GM21717 (cell line): ENCODE results near the gene METRN.
"Not testable (repeated sequence)": the region's sequence is repeated elsewhere in the genome, so short reads cannot be mapped to it uniquely, and the experiment has no call there.

Experiments
- ATAC-seq: cut with Tn5 transposase; IDR thresholded peaks from one replicate; pipeline ENCODE4 v1.9.1; 2021; ENCODE audit warnings: mild to moderate bottlenecking, moderate library complexity; ENCODE audit not compliant: unreplicated experiment

The METRN gene

DNA sequence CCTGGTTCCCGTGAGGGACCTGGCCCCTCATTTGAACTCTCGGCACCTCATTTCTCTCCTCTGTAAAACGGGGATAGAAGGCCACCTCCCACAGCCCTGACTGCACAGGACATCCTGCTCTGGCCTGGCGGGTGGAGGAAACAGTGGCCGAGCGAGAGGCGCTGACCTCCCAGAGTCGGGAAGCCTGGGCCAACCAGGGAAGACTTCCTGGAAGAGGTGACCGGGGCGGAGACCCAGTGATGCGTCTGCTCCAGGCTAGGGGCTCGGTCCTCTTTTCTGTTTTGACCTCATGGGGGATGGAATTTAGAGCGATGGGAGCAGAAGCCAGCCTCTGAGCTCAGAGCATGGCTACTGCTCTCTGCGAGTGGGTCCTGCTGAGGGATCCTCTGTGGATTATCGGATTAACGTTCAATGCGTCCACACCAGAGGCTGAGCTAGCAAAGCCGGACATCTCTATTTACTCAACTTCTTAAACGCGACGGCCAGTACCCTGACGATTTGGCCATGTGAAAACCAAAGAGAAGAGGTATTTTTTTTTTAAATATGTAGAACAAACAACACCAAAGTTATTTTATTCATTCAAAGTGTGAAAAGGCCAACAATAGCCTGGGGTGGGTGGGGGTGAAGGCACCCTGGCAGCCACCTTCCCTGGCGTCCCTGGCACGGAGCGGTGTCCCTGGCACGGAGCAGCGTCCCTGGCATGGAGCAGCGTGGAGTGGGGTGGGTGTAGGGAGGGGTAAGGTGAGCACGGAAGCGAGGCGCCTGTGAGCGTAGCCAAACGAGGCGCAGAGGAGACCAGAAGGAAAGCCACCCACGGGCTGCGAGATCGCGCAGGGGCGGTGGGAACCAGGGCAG is 36.5 kb downstream of the METRN start:
- no peak for ATAC-seq

DNA sequence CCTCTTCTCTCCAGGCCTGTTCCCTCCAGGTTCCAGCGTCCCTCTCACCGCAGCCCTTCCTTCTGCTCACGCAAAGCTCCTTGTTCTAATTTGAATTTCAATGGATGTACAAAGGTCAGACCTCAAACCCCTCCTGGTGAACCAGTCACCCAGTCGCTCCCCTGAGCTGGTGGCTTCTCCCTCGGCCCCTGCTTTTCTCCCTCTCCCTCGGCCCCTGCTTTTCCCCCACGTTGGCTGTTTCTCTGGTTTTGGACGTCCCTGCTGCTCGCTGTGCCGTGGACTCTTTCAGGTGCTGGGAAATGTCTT is 37.0 kb downstream of the METRN start:
- ATAC-seq = no peak

DNA sequence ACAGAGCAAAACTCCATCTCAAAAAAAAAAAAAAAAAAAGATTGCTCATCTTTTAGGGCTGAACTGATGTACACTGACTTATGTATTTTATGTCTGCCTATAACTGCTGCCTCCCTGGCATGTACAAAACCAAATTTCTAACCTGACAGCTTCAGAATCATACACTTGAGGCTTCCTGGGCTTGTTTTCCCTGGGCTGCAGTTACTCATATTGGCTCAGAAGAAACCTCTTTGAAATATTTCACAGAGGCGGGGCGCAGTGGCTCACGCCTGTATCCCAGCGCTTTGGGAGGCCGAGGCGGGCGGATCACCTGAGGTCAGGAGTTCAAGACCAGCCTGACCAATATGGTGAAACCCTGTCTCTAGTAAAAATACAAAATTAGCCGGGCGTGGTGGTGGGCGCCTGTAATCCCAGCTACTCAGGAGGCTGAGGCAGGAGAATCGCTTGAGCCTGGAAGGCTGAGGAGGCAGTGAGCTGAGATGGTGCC is 39.2 kb downstream of the METRN start:
- not testable (repeated sequence) for ATAC-seq

DNA sequence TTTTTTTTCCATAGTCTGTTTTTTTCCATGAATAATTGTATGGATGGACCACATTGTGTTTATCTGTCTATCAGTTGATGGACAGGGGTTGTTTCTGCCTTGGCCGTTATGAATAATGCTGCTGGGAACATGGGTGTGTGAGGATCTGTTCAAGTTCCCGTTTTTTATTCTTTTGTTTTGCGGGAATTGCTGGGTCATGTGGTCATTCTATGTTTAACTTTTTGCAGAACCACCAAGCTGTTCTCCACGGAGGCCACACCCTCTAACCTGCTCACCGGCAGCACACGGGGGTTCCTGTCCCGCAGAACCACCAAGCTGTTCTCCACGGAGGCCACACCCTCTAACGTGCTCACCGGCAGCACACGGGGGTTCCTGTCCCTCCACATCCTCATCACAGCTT is 39.7 kb downstream of the METRN start:
- ATAC-seq = no peak

DNA sequence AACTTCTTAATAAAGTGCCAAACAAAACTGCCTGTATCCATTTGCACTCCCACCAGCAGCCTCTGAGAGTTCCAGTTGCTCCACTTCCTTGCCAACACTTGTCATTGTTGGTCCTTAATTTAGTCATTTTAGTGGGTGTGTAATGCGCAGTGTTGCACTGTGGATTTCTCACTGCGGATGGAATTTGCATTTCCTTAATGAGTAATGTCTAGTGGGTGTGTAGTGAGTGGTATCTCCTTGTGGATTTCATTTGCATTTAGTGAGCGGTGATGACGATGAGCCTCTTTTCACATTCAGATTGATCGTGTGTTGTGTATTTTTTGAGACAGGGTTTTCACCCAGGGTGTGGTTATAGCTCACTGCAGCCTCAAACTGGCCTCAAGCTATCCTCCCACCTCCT is 41.5 kb downstream of the METRN start:
- ATAC-seq = no peak

DNA sequence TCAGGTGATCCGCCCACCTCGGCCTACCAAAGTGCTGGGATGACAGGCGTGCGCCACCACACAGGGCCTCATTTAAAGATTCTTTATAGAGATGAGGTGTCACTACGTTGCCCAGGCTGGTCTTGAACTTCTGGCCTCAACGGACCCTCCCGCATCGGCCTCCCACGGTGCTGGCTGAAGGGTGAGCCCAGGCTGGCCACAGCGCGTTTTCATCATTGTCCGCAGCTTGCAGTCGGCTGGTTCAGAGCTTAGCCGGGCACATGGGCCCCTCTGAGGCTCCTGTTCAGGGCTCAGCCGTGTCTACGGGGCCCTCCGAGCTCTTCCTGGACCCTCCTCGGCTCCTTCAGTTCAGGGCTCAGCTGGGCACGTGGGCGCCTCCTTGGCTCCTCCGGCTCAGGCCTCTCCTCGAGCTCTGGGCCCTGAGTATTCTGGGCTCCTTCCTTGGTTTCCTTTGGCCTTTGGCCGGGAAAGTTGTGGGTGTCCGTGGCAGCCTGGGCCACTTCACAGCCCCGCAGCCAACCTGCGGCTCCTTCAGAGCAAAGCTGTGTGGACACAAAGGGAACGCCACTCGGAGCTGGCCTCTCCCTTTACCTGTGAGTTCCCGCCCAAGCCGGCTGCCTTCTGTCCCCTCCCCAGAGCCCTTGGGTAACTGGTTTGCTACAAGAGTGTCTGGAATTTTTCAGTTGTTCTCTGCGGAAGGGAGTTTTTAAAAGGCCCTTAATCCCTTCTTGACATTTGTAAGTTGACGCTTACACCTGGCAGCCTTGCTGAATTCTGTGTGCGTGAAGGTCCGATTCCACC is 44.4 kb downstream of the METRN start:
- ATAC-seq = no peak

DNA sequence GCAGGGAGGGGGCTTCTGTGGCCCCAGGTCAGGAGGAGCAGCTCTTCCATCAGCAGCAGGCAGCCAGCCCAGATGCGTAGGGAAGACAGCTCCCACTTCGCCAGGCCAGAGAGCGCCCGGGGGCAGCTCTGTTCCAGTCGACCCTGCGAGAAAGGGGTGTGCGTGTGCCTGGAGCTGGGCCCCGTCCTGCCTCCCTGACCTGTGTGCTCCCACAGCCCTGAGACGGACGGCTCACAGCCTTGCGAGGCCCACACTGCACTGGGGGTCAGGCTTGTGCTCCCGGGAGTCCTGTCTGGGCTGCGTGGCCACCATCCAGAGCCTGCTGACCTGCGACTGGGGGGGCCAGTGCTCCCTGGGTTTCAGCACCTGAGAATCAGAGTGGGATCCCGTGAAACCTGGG is 45.1 kb downstream of the METRN start:
- no peak for ATAC-seq

DNA sequence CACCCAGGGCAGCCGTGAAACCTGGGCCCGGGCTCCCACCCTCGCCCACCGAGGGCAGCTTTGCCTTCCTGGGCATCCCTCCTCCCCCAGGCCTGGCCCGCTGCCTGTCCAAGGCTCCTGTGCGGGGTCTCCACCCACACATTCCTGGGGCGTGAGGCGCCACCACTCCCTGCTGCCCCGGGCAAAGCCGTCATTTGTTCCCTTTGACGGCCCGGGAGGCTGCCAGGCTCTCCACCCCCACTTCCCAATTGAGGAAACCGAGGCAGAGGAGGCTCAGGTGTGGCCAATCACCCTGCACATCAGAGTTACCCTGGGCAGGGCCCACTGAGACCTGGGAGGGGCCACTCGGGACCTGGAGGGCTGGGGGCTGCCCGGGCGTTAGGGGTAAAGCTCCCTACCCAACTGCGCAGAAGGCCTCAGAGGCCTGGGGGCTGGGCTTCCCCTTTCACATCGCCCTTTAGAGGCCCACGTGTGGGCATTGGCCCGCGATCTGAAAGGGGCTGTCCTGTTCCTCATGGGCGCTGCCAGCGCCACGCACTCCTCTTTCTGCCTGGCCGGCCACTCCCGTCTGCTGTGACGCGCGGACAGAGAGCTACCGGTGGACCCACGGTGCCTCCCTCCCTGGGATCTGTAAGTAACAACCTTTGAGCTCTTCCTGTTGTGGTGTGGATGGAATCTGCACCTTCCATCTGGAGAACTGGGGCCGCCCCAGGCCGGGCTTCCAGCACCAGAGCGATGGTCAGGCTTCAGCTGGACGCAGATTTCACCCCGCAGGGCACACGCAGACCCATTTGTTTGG is 45.8 kb downstream of the METRN start, which contains the start of gene MSLN:
Gene MSLN, plus strand, starts transcription at position 190 of the 799 bp plus-strand sequence. CDS start 1,947 bp downstream, outside the sequence.
- no peak for ATAC-seq

DNA sequence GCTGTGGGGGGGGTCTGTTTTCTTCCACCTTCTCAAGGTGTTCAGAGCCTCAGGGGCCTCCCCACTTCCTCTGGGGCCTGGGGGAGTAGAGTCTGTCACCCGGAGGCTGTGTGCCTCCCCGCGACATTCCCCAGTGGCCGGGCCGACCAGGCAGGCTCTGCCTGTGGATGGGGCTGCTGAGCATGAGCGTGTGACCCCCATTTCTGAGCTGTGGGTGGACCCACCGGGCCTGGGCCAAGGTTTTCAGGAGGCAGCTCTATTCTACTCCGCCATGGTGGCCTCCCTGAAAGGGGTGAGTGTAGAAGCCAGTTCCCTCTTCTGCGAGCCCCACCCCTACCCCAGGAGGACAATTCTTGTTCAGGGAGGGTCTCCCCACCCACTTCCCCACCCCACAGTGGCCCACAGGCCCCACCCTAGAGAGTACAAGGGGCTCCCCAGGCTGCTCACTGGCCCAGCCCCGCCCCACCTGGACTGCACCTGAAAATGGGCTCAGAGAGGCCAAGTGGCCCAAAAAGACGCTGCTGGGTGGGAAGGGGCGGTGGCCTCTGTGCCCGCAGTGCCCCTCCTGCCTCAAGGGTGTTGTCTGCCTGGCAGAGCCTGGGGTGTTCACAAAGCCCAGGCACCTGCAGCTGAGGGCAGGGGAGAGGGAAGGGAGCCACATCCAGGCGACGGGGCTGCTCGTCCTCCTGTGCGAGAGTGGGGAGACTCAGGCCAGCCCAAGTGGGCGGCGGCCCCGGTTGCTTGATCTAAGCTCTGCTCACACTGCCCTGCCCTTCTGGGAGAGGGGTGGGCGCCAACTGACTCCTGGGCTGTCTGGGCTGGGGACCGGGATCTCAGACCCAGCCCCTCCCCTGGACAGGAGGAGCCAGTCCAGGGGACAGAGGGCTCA is 47.0 kb downstream of the METRN start:
- no peak for ATAC-seq

DNA sequence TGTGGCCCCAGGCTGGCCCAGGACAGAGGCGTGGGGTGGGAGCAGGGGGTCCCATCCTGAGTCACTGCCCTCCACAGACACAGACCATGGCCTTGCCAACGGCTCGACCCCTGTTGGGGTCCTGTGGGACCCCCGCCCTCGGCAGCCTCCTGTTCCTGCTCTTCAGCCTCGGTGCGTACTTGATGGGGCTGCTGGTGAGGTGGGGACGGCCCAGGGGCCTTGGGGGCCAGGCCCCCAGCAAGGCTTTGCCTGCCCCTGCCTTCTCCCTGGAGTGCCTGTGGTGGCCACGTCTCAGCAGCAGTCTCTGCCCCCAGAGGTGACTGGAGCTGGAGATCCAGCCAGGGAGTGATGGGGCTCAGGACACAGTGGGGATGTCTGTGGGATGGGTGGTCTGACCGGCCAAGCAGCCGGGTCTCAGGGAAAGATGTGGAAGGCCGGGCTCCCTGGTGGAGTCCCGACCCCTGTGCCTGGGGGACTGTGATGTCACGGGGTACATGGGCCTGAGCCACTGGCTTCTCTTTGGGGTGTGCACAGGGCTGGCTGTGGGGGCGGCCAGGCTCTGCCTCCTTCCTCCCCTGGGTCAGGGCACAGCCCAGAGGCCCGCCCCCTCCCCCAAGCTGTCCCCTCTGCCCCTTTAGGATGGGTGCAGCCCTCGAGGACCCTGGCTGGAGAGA is 47.8 kb downstream of the METRN start:
- ATAC-seq = no peak

DNA sequence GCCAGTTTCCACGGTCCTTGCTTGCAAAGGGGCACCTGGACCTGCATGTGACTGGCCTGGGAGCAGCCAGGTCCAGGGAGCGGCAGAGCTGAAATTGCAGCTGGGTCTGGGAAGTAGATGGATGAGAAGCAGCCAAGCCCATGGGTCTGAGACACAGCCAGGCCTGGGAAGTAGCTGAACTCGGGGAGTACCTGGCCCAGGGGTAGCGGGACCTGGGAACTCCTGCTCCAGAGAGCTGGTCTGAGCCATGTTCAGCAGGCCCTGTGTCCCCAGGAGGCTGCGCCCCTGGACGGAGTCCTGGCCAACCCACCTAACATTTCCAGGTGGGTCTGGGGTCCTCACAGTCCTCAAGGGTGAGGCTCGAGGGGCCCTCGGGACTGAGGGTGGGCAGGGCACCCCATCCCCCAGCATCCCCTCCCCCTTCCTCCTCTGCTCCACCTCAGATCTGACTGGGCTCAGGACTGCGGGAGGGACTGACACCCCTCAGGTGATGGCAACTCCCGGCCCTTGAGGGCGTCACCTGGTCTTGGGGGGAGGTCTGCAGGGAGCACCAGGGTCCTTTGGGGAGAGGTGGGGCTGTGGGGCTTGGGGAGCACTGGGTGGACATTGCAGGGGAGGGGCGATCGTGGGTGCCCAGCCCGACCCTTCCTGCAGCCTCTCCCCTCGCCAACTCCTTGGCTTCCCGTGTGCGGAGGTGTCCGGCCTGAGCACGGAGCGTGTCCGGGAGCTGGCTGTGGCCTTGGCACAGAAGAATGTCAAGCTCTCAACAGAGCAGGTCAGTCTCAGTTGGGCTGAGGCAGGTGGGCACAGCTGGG is 48.7 kb downstream of the METRN start:
- ATAC-seq = no peak

DNA sequence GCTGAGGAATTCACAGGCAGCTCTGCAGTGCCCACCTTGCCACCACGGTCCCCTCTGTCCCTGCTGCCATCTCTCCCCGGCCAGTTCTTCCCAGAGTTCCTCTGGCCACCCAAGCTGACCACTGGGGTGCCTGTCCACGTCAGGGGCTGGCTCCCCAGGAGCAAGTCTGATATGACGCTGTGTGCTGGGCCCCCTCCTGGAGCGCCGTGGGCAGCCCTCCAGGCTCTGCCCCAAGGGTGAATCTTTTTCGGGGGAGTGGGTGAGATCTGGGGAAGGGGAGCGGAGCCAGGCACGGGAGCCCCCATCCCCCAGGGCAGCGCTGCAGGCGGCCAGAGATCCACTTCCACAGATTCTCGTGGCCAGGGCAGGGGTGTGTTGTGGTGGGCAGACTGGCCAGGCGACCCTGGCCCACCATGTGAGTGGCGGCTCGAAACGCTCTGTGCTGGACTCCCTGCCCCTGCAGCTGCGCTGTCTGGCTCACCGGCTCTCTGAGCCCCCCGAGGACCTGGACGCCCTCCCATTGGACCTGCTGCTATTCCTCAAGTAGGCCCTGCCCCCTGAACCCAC is 49.3 kb downstream of the METRN start:
- no peak for ATAC-seq

DNA sequence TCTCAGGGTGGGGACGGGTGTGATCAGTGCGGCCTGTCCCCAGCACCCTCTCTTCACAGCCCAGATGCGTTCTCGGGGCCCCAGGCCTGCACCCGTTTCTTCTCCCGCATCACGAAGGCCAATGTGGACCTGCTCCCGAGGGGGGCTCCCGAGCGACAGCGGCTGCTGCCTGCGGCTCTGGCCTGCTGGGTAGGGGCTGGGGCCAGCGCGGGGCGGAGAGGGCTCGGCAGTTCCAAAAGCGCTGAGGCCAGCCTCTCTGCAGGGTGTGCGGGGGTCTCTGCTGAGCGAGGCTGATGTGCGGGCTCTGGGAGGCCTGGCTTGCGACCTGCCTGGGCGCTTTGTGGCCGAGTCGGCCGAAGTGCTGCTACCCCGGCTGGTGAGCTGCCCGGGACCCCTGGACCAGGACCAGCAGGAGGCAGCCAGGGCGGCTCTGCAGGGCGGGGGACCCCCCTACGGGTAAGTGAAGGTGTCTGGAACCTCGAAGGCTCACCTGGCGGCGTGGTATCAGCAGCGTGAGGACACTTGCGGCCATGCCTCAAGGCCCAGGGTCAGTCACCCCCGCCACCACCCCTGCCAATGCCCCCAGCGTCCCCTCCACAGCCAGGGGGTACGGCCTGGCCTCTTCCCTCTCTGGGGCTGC is 50.0 kb downstream of the METRN start:
- no peak for ATAC-seq

DNA sequence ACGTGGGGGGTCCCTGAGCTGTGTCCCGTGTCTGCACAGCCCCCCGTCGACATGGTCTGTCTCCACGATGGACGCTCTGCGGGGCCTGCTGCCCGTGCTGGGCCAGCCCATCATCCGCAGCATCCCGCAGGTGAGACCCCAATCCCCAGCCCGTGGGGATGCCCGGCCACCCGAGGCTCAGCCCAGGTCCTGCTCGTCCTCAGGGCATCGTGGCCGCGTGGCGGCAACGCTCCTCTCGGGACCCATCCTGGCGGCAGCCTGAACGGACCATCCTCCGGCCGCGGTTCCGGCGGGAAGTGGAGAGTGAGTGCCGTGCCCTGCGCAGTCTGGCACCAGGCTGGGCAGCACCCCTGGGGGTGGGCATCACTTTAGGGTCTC is 50.6 kb downstream of the METRN start:
- no peak for ATAC-seq

DNA sequence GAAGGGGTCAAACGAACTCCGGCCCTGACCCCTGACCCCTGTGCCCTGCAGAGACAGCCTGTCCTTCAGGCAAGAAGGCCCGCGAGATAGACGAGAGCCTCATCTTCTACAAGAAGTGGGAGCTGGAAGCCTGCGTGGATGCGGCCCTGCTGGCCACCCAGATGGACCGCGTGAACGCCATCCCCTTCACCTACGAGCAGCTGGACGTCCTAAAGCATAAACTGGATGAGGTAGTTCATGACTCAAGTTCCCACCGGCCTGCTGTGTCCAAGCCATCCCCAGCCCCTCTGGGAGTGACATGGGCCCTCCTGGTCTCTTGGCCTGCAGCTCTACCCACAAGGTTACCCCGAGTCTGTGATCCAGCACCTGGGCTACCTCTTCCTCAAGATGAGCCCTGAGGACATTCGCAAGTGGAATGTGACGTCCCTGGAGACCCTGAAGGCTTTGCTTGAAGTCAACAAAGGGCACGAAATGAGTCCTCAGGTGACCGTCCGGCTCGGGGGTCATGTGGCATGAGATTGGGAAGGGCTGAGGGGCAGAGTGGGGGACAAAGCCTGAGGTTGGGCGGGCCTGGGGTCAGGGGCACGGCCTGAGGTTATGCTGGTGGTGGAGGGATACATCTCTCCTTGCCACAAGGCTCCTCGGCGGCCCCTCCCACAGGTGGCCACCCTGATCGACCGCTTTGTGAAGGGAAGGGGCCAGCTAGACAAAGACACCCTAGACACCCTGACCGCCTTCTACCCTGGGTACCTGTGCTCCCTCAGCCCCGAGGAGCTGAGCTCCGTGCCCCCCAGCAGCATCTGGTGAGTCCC is 51.3 kb downstream of the METRN start:
- ATAC-seq = no peak

DNA sequence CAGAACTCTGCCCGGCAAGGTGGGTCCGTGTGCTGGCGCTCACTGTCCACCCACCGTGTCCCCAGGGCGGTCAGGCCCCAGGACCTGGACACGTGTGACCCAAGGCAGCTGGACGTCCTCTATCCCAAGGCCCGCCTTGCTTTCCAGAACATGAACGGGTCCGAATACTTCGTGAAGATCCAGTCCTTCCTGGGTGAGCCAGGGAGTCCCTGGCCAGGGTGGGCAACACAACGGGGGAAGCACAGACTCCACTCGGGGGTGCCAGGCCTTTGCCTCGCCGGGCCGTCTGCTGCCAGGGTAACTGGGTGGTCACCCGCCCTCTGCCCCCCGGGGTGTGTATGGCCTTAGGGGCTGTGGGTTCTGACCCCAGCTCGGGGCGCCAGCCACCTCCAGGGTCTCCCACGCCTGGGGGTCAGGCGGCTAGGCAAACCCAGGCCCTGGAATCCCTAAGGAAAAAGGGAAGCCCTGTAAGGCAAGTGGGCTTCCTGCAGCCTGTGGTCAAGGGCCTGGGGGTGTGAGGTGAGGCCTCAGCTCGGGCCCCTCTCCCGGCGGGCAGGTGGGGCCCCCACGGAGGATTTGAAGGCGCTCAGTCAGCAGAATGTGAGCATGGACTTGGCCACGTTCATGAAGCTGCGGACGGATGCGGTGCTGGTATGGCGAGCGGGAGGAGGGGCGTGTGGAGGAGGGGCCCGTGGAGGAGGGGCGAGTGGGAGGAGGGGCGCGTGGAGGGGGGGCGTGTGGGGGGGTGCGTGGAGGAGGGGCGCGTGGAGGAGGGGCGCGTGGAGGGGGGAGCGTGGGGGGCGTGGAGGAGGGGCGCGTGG is 52.1 kb downstream of the METRN start:
- ATAC-seq = no peak
